GM12878 (cell line): ENCODE results near the gene SMC1B. TPM values are rescaled to one million over a fixed set of nuclear protein-coding genes. Genes with fewer than 3 reads are reported as not detected.

Experiments used
- ATAC-seq: fragments of 200-7000 bp; cut with Tn5 transposase; 3 replicates; pipeline ENCODE4 v1.9.1; 2020; ENCODE audit warnings: mild to moderate bottlenecking, moderate library complexity
- BruUV-seq: library from RNA; stranded (reverse); fragments of 400-500 nt; replicated peaks from 2 replicates; lab custom pipeline; 2021; lab: Mats Ljungman, UMichigan
- CTCF ChIA-PET: fragments of 300-600 bp; sonication (Branson Sonifier 250); formaldehyde crosslinking; extraction: SDS; loops from one replicate; lab custom pipeline; 2021; ENCODE audit warnings: inconsistent platforms; lab: Yijun Ruan, JAX
- POLR2A ChIA-PET: fragments of 350-600 bp; formaldehyde crosslinking; extraction: SDS; loops from one replicate; lab custom pipeline; 2021; ENCODE audit warnings: inconsistent platforms; lab: Charles Lee
- RAD21 ChIA-PET: fragments of 300-600 bp; sonication (Branson Sonifier 250); formaldehyde crosslinking; loops from one replicate; lab custom pipeline; 2023; ENCODE audit warnings: antibody characterized with exemption; ENCODE audit not compliant: unreplicated experiment; lab: Charles Lee
- SMC1A ChIA-PET: fragments of 300-600 bp; sonication (Branson Sonifier 250); formaldehyde crosslinking; loops from one replicate; lab custom pipeline; 2023; ENCODE audit not compliant: unreplicated experiment, uncharacterized antibody; lab: Charles Lee
- DNase-seq: peaks from one replicate; pipeline ENCODE4 v3.0.0-alpha.2; 2011; ENCODE audit warnings: low read depth, low spot score
- FAIRE-seq: peaks from 3 replicates; lab custom pipeline; 2011; peaks lifted over from hg19 to GRCh38; lab: Jason Lieb, UNC
- H2AFZ ChIP-seq: 2 replicates; pipeline ENCODE4 v1.6.0; 2011; ENCODE audit warnings: low read depth, low read length, control low read depth; ENCODE audit not compliant: control insufficient read depth
- H3K27ac ChIP-seq: 2 replicates; pipeline ENCODE4 v1.5.1; 2011; ENCODE audit warnings: control low read depth; ENCODE audit not compliant: control insufficient read depth, insufficient read depth
- H3K27me3 ChIP-seq, 2 experiments: replicated peaks in 1 of 2; 2 replicates each; pipeline versions ENCODE4 v1.6.0 to v1.6.1; 2011; ENCODE audit warnings: low read length in 1 of 2; ENCODE audit not compliant: control insufficient read depth in 2 of 2, insufficient read depth in 2 of 2
- H3K36me3 ChIP-seq, 2 experiments: 2 replicates each; pipeline ENCODE4 v1.5.1; 2011; ENCODE audit warnings: low read length in 1 of 2; ENCODE audit not compliant: control insufficient read depth in 2 of 2, insufficient read depth in 2 of 2
- H3K4me1 ChIP-seq: 2 replicates; pipeline ENCODE4 v1.6.1; 2011; ENCODE audit warnings: mild to moderate bottlenecking, low read length, moderate library complexity, mixed read lengths; ENCODE audit not compliant: control insufficient read depth, insufficient read depth
- H3K4me2 ChIP-seq: 2 replicates; pipeline ENCODE4 v1.6.0; 2011; ENCODE audit warnings: control low read depth; ENCODE audit not compliant: control insufficient read depth, insufficient read depth
- H3K4me3 ChIP-seq: fragments of 200-600 bp; sonication (generic); 2 replicates; pipeline ENCODE4 v1.5.1; 2016
- H3K79me2 ChIP-seq: 2 replicates; pipeline ENCODE4 v1.6.0; 2011; ENCODE audit warnings: low read length; ENCODE audit not compliant: control insufficient read depth, insufficient read depth
- H3K9ac ChIP-seq: 2 replicates; pipeline ENCODE4 v1.8.0; 2011; ENCODE audit warnings: low read length, control low read depth, mixed read lengths; ENCODE audit not compliant: control insufficient read depth, insufficient read depth
- H3K9me3 ChIP-seq: replicated peaks from 3 replicates; pipeline ENCODE4 v1.5.1; 2011; ENCODE audit warnings: mild to moderate bottlenecking, low read length; ENCODE audit not compliant: control insufficient read depth, insufficient read depth
- H4K20me1 ChIP-seq: 2 replicates; pipeline ENCODE4 v1.6.0; 2011; ENCODE audit not compliant: control insufficient read depth, insufficient read depth
- BCL11A ChIP-seq: IDR thresholded peaks from 2 replicates; pipeline ENCODE4 v1.6.1; 2011; ENCODE audit warnings: low read depth, low read length
- BHLHE40 ChIP-seq, 2 experiments: fragments of 450-650 bp in 1 of 2; IDR thresholded peaks; 2 replicates each; pipeline ENCODE4 v1.6.1; 2011 to 2017; ENCODE audit warnings: low read depth in 2 of 2, borderline replicate concordance in 1 of 2, improper control_type of control experiment in 1 of 2, low read length in 1 of 2, mild to moderate bottlenecking in 1 of 2
- FOXK2 ChIP-seq: fragments of 450-650 bp; IDR thresholded peaks from 2 replicates; pipeline ENCODE4 v1.6.1; 2017; ENCODE audit warnings: mild to moderate bottlenecking, moderate library complexity
- GABPA ChIP-seq: IDR thresholded peaks from 2 replicates; pipeline ENCODE4 v1.6.1; 2014; ENCODE audit warnings: antibody characterized with exemption, low read depth, mild to moderate bottlenecking, inconsistent platforms
- GATAD2B ChIP-seq: fragments of 450-650 bp; conservative IDR thresholded peaks from 2 replicates; pipeline ENCODE4 v1.6.1; 2017; ENCODE audit warnings: low read depth, mild to moderate bottlenecking, moderate library complexity
- JUND ChIP-seq: IDR thresholded peaks from 2 replicates; pipeline ENCODE4 v1.6.1; 2012; ENCODE audit warnings: low read depth, mild to moderate bottlenecking, low read length, improper control_type of control experiment, moderate library complexity
- PML ChIP-seq: IDR thresholded peaks from 2 replicates; pipeline ENCODE4 v1.6.1; 2012; ENCODE audit warnings: low read length, inconsistent platforms
- RUNX3 ChIP-seq: IDR thresholded peaks from 2 replicates; pipeline ENCODE4 v1.6.1; 2012; ENCODE audit warnings: low read length, inconsistent platforms
- SIN3A ChIP-seq: IDR thresholded peaks from 2 replicates; pipeline ENCODE4 v1.6.1; 2012; ENCODE audit warnings: low read depth, low read length, improper control_type of control experiment
- ZNF207 ChIP-seq: fragments of 450-650 bp; IDR thresholded peaks from 2 replicates; pipeline ENCODE4 v1.6.1; 2014; ENCODE audit warnings: antibody characterized with exemption, mild to moderate bottlenecking, borderline replicate concordance
- ZNF274 ChIP-seq: IDR thresholded peaks from one replicate; pipeline ENCODE4 v1.8.0; 2011; ENCODE audit not compliant: insufficient read length, insufficient read depth
- WGBS: methylation state at CpG from one replicate; pipeline ENCODE4 v1.1.6; 2016; ENCODE audit warnings: low lambda C conversion rate; ENCODE audit not compliant: insufficient replicate concordance, insufficient coverage; ENCODE audit errors: missing lambda C conversion rate; 5-methylcytosine and 5-hydroxymethylcytosine counted together
- in situ Hi-C: fragments of 300-500 bp; cut with MboI; formaldehyde crosslinking; loops from 9 replicates; pipeline ENCODE4 v1.14.3; 2018; ENCODE audit warnings: mixed read lengths
- intact Hi-C: fragments of 100-400 bp; cut with micrococcal nuclease; formaldehyde crosslinking; loops from one replicate; pipeline ENCODE4 v1.14.2; 2022; ENCODE audit not compliant: unreplicated experiment
- polyA plus RNA-seq, 11 experiments: library from polyadenylated mRNA; depleted of rRNA in 4 of 11; unstranded in 6 of 11; stranded (reverse) in 5 of 11; fragments of >200 nt; fragmentation: Nextera tagmentation in 4 of 11; fragmentation: Illumina TruSeq in 1 of 11; extraction: Ambion mirVana in 4 of 11; extraction: Trizol in 1 of 11; gene quantifications; 1 replicate in 1 of 11; 2 replicates in 10 of 11; pipeline versions ENCODE4 v1.2.1 to v1.2.3, GENCODE V29; 2011 to 2016; ENCODE audit warnings: inconsistent platforms in 2 of 11, missing spikeins in 2 of 11, low read depth in 1 of 11
- total RNA-seq, 4 experiments: library from RNA; depleted of rRNA in 3 of 4; stranded (reverse); fragments of >200 nt in 3 of 4; fragmentation: Illumina TruSeq in 1 of 4; extraction: Trizol in 1 of 4; gene quantifications; 2 replicates each; pipeline versions ENCODE4 v1.2.1 to v1.2.3, GENCODE V29; 2013 to 2021
- TF ChIP-seq, protein P1 (sequence below): fragments of 450-650 bp; IDR thresholded peaks from 2 replicates; pipeline ENCODE4 v1.6.1; 2016; ENCODE audit warnings: mild to moderate bottlenecking
- TF ChIP-seq, protein P2 (sequence below): fragments of 450-650 bp; IDR thresholded peaks from 2 replicates; pipeline ENCODE4 v1.6.1; 2017; ENCODE audit warnings: borderline replicate concordance
- TF ChIP-seq, protein P3 (sequence below): fragments of 450-650 bp; IDR thresholded peaks from 2 replicates; pipeline ENCODE4 v1.6.1; 2014; ENCODE audit warnings: mild to moderate bottlenecking

The SMC1B gene
- total and polyA plus RNA-seq, 10 of the 15 experiments (the other 5 are each of a cell fraction or from before 2014, with no cell fraction given) = not detected

DNA sequence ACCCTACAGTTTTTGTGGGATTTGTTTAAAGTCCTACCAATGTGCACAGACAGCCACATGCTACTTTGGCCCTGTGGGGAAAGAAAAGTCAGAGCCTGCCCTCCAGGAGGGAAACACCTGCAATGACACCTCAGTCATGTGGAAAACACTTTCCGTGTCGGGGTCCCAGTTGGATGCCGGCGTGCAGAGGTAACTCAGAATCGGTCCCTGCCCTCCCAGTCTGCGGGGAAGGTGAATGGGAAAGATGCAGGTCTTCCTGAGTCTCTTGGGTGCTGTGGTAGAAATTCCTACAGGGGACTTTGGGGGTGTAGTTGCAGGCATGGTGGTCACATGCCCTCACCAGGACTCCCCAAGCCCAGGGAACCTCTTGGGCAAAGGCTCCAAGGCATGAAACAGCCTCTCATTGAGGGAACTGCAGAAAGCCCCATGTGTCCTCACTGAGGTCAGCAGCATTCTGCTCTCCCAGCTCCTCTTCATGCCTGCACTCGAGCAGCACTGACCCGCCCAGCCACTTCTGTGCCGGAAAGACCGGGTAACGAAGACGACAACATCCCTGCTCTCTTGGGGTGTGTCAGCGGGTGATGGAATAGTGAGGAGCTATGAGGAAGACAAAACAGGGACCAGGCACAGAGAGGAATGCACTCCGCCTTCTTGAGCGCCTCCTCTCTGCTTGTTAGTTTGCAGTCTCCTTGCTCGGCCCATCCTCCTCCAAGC is 4.8 kb upstream of the SMC1B start:
- ATAC-seq (no peak), DNase-seq (no peak), FAIRE-seq (no peak)
- ChIA-PET SMC1A (no interaction called here), RAD21 (interaction anchor here (0.7 kb wide), 1 partner anchor 156 kb away, joined by 4 read pairs; no protein-coding TSS in a partner anchor), POLR2A (no interaction called here), CTCF (no interaction called here)
- H3K9ac ChIP-seq = no peak overlapping the region
- WGBS = 55% methylated on average over 15 of the region's 16 CpGs
- TF ChIP-seq JUND (no peak), SIN3A (no peak), ZNF274 (no peak), RUNX3 (no peak), ZNF207 (no peak), GATAD2B (no peak), GABPA (no peak), FOXK2 (no peak), PML (no peak), BCL11A (no peak), BHLHE40 (IDR thresholded peaks at IDR 0.05; ENCODE audit: borderline replicate concordance in 1 of 2, low read depth in 2 of 2, low read length in 1 of 2) (no peak)
- TF ChIP-seq, protein P1, sequence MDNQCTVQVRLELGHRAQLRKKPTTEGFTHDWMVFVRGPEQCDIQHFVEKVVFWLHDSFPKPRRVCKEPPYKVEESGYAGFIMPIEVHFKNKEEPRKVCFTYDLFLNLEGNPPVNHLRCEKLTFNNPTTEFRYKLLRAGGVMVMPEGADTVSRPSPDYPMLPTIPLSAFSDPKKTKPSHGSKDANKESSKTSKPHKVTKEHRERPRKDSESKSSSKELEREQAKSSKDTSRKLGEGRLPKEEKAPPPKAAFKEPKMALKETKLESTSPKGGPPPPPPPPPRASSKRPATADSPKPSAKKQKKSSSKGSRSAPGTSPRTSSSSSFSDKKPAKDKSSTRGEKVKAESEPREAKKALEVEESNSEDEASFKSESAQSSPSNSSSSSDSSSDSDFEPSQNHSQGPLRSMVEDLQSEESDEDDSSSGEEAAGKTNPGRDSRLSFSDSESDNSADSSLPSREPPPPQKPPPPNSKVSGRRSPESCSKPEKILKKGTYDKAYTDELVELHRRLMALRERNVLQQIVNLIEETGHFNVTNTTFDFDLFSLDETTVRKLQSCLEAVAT = no peak
- TF ChIP-seq, protein P2, sequence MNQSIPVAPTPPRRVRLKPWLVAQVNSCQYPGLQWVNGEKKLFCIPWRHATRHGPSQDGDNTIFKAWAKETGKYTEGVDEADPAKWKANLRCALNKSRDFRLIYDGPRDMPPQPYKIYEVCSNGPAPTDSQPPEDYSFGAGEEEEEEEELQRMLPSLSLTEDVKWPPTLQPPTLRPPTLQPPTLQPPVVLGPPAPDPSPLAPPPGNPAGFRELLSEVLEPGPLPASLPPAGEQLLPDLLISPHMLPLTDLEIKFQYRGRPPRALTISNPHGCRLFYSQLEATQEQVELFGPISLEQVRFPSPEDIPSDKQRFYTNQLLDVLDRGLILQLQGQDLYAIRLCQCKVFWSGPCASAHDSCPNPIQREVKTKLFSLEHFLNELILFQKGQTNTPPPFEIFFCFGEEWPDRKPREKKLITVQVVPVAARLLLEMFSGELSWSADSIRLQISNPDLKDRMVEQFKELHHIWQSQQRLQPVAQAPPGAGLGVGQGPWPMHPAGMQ = no peak
- TF ChIP-seq, protein P3, sequence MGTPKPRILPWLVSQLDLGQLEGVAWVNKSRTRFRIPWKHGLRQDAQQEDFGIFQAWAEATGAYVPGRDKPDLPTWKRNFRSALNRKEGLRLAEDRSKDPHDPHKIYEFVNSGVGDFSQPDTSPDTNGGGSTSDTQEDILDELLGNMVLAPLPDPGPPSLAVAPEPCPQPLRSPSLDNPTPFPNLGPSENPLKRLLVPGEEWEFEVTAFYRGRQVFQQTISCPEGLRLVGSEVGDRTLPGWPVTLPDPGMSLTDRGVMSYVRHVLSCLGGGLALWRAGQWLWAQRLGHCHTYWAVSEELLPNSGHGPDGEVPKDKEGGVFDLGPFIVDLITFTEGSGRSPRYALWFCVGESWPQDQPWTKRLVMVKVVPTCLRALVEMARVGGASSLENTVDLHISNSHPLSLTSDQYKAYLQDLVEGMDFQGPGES = no peak
- H3K4me3 ChIP-seq = no peak overlapping the region
- H3K36me3 ChIP-seq = no peaks in the 10 kb centered on the region
- in situ Hi-C loops (no loop called here), intact Hi-C loops (no loop called here)
- no peaks in the 10 kb centered on the region for H3K9me3 ChIP-seq
- no peaks in the 10 kb centered on the region for H4K20me1 ChIP-seq
- H3K27me3 ChIP-seq = peaks cover 1 to 4% of the 10 kb centered on the region in 2 experiments; a peak in 2 of 4 replicates
- BruUV-seq = no TSS peak
- H3K27ac ChIP-seq = no peak overlapping the region
- H3K79me2 ChIP-seq = no peaks in the 10 kb centered on the region
- no peak overlapping the region for H3K4me2 ChIP-seq
- no peaks in the 10 kb centered on the region for H3K4me1 ChIP-seq
- H2AFZ ChIP-seq = no peak overlapping the region
